ENCODE results near the gene CTIF.

CTIF gene

GRCh38 chr18:48680339-48681250 lies 141.8 kb downstream of the CTIF start:
- DNase-seq (ENCODE audit: low read depth in 2 of 2) = no peak

DNA sequence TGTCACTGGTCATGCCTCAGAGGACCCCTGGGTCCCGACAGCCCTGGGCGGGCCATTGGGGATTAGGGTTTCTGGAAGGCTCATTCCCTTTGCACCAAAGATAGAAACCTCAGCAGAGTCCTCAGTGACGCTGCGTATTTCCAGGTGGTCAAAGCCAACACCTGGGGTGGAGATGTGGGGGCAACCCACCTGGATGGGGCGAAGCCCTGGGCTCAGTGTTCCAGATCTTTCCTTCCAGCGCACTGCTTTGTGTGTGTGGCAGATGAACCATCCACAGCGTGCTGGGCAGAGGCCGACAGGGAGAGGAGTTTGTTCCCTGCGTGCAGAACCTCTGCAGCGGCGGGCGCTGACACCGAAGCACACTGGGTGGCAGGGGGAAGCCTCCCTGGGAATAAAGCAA lies 143.9 kb downstream of the CTIF start:
- DNase-seq (ENCODE audit: low read depth in 2 of 2) = no peak

DNA sequence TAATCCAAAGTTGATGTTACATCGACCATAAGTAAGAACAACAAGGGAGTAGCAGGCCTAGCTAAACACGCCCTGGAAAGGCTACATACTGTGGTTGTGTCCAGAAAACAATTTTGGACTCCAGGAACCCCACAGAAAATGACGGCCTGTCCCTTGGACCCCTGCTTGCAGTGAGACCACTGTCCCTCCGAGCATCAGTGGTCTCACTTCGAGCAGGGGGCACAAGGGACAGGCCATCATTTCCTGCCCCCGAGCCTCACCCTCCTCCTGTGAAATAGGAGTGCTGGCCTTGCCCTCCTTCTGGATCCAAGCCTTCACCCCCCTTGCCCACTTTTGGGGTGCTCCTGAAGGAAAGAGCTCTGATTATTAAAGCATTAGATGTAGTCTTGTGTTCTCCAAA lies 144.4 kb downstream of the CTIF start:
- DNase-seq (ENCODE audit: low read depth in 2 of 2) = no peak

DNA sequence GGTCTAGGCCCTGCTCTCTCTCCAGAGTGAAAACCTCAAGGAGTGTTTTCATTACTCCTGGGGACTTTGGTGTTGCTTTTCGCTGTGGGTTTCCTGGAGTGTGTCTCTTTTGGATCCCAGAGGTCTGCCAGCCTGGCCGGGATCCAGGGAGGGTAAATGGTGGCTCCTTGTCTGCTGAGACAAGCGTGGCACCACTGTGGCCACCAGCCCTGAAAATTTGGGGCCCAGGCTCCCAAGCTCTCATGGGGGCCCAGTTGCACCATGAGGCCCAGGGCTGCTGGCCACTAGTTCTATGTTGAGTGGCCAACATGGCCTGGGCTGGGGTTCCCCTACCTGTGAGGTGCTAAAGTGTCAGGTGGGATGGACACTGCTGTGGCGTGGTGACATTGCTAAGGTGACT lies 144.8 kb downstream of the CTIF start:
- no peak for DNase-seq (ENCODE audit: low read depth in 2 of 2)

DNA sequence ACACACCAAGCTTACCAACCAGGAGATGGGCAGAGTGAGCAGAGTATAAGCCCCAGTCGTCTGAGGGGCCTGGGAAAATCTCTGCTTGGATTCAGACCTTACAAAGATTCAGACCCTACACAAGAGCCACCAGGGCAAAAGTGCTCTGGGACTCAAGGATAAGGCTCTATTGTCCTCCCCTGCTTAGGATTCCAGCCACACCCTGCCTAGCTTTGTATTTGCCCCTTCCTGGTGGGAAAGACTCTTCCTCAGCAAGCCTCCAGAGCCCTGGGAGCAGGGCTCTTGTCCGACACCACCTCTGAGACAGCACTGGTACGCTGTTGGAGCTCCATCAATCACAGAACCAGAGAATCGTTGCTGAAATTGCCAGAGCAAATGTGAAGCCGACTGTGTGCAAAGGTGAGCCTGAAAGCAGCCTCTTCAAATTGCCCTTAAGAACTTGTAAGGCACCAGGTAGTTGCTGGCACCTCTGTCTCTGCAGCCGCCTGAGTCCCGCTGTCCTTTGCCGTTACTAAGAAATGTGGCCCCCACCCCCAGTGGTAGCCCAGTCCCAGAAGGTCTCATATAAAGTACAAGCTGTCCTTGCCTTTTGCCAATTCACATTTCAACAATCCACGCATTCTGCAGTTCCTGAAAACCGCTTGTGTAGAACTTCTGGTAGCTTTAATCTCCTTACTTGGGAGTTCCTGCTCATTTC lies 148.7 kb downstream of the CTIF start:
- DNase-seq (ENCODE audit: low read depth in 2 of 2) = no peak

DNA sequence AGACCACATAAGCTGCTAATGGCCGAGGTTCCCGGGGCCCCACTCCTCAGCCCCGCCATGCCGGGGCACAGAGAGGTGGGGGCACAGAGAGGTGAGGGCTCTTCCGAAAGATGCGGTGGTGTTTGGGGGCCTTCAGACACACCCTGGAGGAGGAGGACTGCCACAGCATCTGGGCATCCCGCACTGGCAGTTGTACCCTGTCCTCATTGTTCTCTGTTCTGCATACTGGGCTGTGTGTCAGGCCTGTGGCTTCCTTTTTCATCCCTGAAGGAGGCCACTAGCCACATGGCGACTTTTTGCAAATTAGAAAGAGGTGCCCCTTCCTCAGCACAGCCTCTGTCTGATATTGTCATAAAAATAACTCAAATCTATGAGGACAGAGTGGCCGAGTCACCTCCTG lies 150.1 kb downstream of the CTIF start:
- no peak for DNase-seq (ENCODE audit: low read depth in 2 of 2)

GRCh38 chr18:48689548-48689947 lies 150.7 kb downstream of the CTIF start:
- no peak for DNase-seq (ENCODE audit: low read depth in 2 of 2)

GRCh38 chr18:48690494-48690893 lies 151.7 kb downstream of the CTIF start:
- DNase-seq (ENCODE audit: low read depth in 2 of 2) = no peak

- no peak for DNase-seq (ENCODE audit: low read depth in 2 of 2)
Measured at GRCh38 chr18:48693006-48693405, 154.2 kb downstream of the CTIF start.

- DNase-seq (ENCODE audit: low read depth in 2 of 2) = no peak
Measured at GRCh38 chr18:48693625-48694262, 154.9 kb downstream of the CTIF start.

- no peak for DNase-seq (ENCODE audit: low read depth in 2 of 2)
Measured at GRCh38 chr18:48694295-48694694, 155.5 kb downstream of the CTIF start.

GRCh38 chr18:48695671-48696070 lies 156.8 kb downstream of the CTIF start:
- DNase-seq (ENCODE audit: low read depth in 2 of 2) = no peak

GRCh38 chr18:48696218-48696617 lies 157.4 kb downstream of the CTIF start:
- no peak for DNase-seq (ENCODE audit: low read depth in 2 of 2)

GRCh38 chr18:48697441-48697840 lies 158.6 kb downstream of the CTIF start:
- DNase-seq (ENCODE audit: low read depth in 2 of 2) = no peak

- DNase-seq (ENCODE audit: low read depth in 2 of 2) = no peak
Measured at GRCh38 chr18:48698707-48699106, 159.9 kb downstream of the CTIF start.

- DNase-seq (ENCODE audit: low read depth in 2 of 2) = no peak
Measured at GRCh38 chr18:48699761-48700160, 160.9 kb downstream of the CTIF start.

DNA sequence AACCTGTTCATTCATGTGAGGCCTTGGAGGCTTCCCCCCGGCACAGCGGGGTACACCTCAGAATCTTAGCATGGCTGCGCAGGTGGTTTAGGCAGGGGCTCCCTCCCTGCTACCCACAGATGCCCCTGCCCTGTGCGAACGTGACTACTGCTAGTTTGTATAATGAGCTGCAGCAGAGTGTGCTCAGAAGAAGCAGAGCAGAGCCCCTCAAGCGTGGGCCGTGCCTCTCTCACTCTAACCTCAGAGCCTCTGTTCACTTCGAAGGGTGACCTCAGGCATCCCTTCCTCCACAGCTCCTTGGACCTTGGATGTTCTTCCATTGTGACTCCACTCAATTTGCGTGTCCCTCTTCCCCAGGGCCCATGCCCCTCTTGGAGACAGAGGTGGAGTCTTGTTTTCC lies 161.6 kb downstream of the CTIF start:
- DNase-seq (ENCODE audit: low read depth in 2 of 2) = no peak

- DNase-seq (ENCODE audit: low read depth in 2 of 2) = no peak
Measured at GRCh38 chr18:48702346-48703027, 163.7 kb downstream of the CTIF start.

DNA sequence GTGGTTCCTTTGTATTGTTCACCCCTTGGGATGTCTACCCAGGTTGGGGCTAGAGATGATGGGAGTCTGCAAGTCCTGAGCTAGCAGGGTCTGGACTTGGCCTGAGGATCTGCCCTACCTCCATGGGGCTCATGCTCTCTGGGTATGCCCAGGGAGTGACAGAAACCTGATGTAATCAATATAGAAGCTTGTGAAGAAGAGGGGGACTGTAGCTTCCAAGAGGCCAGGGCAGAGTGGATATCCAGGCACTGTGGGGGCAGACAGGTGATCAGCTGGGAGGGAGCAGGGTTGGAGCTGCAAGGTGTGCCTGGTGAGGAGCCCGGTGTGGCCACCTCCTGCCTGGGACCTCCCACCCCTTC lies 164.2 kb downstream of the CTIF start:
- no peak for DNase-seq (ENCODE audit: low read depth in 2 of 2)

DNA sequence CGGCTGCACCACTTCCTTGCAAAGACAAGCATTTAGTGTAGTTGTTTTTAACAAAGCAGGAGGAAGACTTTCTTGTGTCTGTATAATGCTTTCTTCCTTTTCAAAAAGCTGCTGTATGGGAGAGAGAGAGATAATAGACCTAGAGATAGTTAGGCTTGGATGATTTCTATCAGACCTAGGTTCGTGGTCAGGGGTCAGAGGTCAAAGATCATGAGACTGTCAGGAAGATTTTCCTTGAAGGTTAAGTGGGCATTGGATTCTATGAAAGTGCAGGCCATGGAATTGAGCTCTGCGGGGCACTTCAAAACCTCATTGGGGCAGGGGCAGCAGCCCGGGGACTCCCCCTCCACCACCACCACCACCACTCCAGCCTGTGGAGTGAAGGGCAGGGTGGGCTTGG lies 164.6 kb downstream of the CTIF start:
- DNase-seq (ENCODE audit: low read depth in 2 of 2) = no peak

GRCh38 chr18:48705043-48705442 lies 166.2 kb downstream of the CTIF start:
- no peak for DNase-seq (ENCODE audit: low read depth in 2 of 2)

GRCh38 chr18:48705531-48705930 lies 166.7 kb downstream of the CTIF start:
- DNase-seq (ENCODE audit: low read depth in 2 of 2) = no peak
